Measurements from ENCODE around the gene RGS16. TPM values are rescaled to one million over a fixed set of nuclear protein-coding genes. Genes with fewer than 3 reads are reported as not detected.

The RGS16 gene
- total RNA-seq, 8 experiments from 2014 or later, result 2.1 to 48.1 (median 24.5) TPM

DNA sequence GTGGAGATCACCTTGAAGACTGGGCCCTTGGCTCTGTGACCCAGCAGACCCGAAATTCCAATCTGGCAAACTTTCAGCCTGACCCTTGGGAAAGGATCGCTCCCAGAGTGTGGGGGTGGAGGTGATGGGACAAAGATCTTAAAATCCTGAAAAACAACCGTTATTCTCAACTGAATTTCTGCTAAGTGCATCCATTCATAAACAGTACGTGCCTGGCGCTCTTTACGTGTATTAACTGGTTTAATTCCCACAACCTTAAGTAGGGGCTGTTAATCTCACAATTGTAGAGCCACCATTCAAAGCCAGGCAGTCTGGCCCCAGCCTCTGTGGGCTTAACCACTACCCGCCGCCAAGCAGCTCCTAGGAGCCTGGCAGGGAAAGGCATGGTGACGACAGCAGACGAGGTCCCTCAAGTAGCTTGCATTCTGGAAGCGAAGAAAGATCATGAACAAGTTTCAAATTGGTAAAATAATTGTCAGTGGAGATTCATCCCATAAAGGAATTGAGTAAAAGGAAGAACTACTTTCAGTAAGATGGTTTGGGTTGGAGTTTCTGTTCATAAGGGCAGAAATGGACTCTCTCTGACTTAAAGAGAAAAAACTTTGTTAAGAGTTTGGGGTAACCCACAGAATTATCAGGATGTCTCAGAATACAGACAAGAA lies 11.4 kb upstream of the RGS16 start:
- 11 to 86% (median 28%) methylated on average over 1 to 11 of the region's 11 CpGs; no CpG with 5 or more reads in 1 of the 10 experiments for WGBS, 10 experiments
- ATAC-seq (replicated peaks in 6 of 8), result peak in 5 of 8 experiments; percentile 8 to 25 (median 15)
- peak overlapping the region; percentile 81 to 88 for H3K27ac ChIP-seq
- peaks cover 69 to 77% of the 10 kb centered on the region in 2 donors for H3K4me1 ChIP-seq (replicated peaks in 1 of 2)
- in situ Hi-C loops (cut with MboI; ENCODE audit: low pct_unique_long_range_greater_than_20kb in 2 of 9, low sequenced_read_pairs in 9 of 9, unreplicated experiment in 9 of 9), result no loop called here
- H3K4me3 ChIP-seq, result peak overlapping the region; percentile 24 to 39 (median 28)

DNA sequence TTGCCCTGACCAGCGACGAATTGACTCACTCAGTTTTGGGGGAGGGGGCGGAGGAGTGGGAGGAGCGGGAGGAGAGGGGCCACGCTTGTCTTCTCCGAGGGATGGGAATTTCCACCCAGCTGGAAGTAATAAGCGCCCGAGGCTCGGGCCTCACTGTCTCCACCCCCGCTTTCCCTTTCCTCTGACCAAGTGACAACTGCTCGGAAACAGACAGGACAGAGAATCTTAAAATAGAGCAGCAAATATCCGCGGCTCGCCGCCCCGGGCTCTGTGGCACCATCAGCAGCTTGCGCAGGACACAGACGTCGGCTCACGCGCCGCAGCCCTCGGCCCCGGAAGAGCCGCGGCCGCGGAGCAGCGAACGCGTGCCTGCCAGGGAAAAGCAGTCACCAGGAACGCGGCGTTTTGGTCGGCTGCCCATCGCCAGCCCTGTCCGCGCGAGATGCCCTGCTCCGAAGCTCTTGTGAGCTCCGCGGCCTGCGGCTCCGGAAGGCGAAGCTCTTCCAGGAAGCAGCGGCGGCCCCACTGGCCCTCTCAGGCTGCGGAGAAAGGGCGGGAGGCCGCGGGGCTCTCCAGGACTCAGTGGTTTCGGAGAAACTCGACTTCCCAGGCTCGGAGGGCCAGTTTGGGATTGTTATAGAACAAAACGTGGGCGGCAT lies 10.7 kb upstream of the RGS16 start:
- WGBS, 10 experiments, result 0 to 2% (median 1%) methylated on average over 1 to 38 of the region's 56 CpGs; no CpG with 5 or more reads in 3 of the 10 experiments
- peak overlapping the region; percentile 24 to 39 (median 28) for H3K4me3 ChIP-seq
- peak overlapping the region; percentile 81 to 88 for H3K27ac ChIP-seq
- peak; percentile 63 to 89 (median 82) for ATAC-seq (replicated peaks in 6 of 8)
- peaks cover 76 to 83% of the 10 kb centered on the region in 2 donors for H3K4me1 ChIP-seq (replicated peaks in 1 of 2)
- in situ Hi-C loops (cut with MboI; ENCODE audit: low pct_unique_long_range_greater_than_20kb in 2 of 9, low sequenced_read_pairs in 9 of 9, unreplicated experiment in 9 of 9), result no loop called here

DNA sequence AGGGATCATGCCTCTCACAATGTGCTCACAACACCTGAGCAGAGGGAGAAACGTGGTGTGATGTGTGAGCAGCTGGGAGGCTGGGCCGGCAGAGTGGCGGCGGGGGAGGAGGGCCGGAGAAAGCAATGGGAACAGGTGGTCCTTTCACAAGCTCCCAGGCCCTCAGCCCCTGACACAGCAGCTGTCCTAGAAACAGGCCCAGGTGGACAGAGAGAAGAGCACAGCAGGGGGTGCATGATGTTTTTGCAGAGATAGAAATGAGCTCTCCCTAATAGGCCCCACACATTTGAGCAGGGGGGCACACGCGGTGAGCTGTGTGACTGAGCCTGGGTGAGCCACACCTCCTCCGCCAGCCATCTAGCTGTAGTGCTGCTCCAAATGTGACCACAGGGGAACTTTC lies 7.6 kb upstream of the RGS16 start:
- in situ Hi-C loops (cut with MboI; ENCODE audit: low pct_unique_long_range_greater_than_20kb in 2 of 9, low sequenced_read_pairs in 9 of 9, unreplicated experiment in 9 of 9), result no loop called here
- H3K4me3 ChIP-seq, result no peak overlapping the region
- ATAC-seq (replicated peaks in 6 of 8), result peak in 5 of 8 experiments; percentile 4 to 18 (median 12)
- H3K4me1 ChIP-seq (replicated peaks in 1 of 2), result peaks cover 63 to 66% of the 10 kb centered on the region in 2 donors
- no peak overlapping the region for H3K27ac ChIP-seq
- WGBS, 10 experiments, result 0 to 100% (median 53%) methylated on average over 1 to 3 of the region's 8 CpGs; no CpG with 5 or more reads in 5 of the 10 experiments

DNA sequence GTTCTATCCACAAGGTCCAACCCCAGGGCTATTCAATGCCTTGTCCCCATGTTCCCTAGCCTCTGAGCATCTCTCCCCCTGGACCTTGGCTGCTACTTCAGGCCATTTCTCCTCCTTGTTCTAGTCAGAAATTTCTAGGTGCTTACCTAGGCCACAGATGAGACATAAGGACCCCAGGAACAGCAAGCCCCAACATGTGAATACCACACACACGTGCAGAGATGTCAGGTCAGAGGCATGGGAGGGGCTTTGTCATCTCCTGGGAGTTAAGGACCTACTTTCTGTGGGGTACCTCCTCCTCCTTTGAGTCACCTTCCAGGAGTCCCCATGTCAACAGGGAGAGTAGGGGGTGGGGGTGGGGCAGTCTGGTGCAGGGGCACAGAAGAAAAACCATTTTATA lies 7.1 kb upstream of the RGS16 start:
- peaks cover 63 to 66% of the 10 kb centered on the region in 2 donors for H3K4me1 ChIP-seq (replicated peaks in 1 of 2)
- in situ Hi-C loops (cut with MboI; ENCODE audit: low pct_unique_long_range_greater_than_20kb in 2 of 9, low sequenced_read_pairs in 9 of 9, unreplicated experiment in 9 of 9), result no loop called here
- no peak overlapping the region for H3K27ac ChIP-seq

DNA sequence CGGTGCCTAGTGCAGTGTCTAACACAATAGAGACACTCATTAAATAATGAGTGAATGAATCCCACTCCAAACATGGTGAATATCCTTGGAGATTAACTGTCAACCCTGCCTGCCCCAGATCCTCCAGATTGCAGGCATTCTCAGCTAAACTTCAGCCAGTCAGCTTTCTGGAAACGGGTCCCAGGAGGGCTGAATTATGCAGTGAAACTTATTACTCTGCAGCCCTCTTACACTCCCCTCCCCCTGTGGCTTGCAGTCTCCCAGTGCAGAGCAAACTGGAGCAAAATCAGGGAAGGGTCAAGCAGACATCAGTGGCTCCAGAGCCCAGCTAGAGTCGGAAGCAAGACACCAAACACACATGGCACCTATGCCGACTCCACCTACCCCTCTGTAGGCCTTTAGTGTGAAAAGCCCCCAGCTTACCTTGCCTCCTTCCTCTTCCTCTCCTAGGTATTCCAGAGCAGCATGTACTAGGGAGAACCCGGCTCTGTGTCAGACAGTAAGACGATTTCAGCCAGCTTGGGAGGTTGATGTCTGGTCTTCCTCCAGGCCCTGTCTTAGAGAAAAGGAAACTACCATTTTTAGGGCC lies 6.5 kb upstream of the RGS16 start:
- WGBS, 10 experiments, result 25 to 80% (median 61%) methylated on average over 1 to 3 of the region's 6 CpGs; no CpG with 5 or more reads in 2 of the 10 experiments
- in situ Hi-C loops (cut with MboI; ENCODE audit: low pct_unique_long_range_greater_than_20kb in 2 of 9, low sequenced_read_pairs in 9 of 9, unreplicated experiment in 9 of 9), result no loop called here
- H3K4me3 ChIP-seq, result no peak overlapping the region
- peak in 3 of 8 experiments; percentile 2 to 15 (median 6) for ATAC-seq (replicated peaks in 6 of 8)
- no peak overlapping the region for H3K27ac ChIP-seq
- peaks cover 59 to 62% of the 10 kb centered on the region in 2 donors for H3K4me1 ChIP-seq (replicated peaks in 1 of 2)

More for the DNA sequence above, 7.1 kb upstream of the RGS16 start:
- 80 to 100% methylated on average over 1 of the region's 1 CpG; no CpG with 5 or more reads in 8 of the 10 experiments for WGBS, 10 experiments
- H3K4me3 ChIP-seq, result no peak overlapping the region
- ATAC-seq (replicated peaks in 6 of 8), result no peak

DNA sequence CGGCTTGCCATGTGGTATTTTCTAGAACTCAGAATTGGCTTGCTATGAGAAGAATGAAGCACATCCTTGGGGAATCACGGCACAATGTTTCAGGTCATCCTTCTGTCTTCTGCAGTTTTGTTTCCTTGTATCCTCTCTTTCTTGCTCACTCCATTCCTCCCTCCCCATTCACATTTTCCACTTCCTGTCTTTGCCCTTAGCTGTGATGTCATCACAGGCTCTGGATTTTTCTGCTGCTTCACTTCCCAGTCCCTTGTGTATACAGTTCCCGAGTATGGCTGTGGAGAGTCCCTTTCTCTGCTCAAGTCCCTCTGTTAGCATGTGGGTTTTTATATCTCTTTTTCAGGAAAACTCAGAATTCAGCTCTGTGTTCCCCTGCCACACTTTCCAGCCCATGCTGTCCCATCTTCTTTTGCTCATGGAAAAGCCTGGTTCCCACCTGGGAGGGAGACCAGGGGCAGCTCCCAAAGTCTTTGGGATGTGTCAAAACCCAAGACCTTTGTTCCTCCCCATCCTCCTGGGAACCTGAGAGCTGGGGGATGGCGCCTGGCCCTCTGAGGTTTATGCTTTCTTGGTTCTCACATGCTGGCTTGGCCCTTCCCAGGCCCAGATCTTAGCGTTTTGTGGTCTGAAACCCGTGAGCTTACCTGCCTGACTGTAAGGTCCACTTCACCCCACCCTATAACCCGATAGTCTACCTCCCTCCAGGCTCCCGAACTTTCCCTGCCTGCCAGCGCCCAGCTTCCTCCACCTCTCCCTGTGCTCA lies 4.8 kb upstream of the RGS16 start:
- no peak overlapping the region for H3K4me3 ChIP-seq
- no peak for ATAC-seq (replicated peaks in 6 of 8)
- 14 to 94% (median 81%) methylated on average over 1 to 8 of the region's 9 CpGs; no CpG with 5 or more reads in 1 of the 10 experiments for WGBS, 10 experiments
- in situ Hi-C loops (cut with MboI; ENCODE audit: low pct_unique_long_range_greater_than_20kb in 2 of 9, low sequenced_read_pairs in 9 of 9, unreplicated experiment in 9 of 9), result loop anchor here in 1 of 9 experiments (10.0 kb wide), 1 partner anchor 176 kb away; the partner anchor contains the start of gene NPL
- peaks cover 47 to 51% of the 10 kb centered on the region in 2 donors for H3K4me1 ChIP-seq (replicated peaks in 1 of 2)
- no peak overlapping the region for H3K27ac ChIP-seq

DNA sequence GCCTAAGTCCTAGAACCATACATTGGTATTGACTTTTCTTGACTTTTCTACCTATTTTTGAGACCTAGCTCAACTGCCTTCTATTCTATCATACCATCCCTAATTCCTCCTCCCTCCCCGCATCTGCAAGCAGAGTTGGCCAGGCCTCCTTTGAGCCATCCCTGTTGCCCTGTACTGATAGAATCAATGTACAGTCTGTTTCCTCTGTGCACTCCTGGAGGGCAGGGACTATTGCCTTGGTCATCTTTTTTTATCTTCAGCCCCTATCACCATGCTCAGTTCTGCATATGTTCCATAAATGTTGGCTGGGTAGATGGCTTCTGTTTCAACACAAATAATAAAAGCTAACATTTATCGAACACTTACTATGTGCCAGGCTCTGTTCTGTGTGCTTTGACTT lies 4.0 kb upstream of the RGS16 start:
- H3K4me1 ChIP-seq (replicated peaks in 1 of 2), result peaks cover 47 to 48% of the 10 kb centered on the region in 2 donors
- WGBS, 10 experiments, result 67 to 100% (median 94%) methylated on average over 1 to 2 of the region's 2 CpGs; no CpG with 5 or more reads in 1 of the 10 experiments
- in situ Hi-C loops (cut with MboI; ENCODE audit: low pct_unique_long_range_greater_than_20kb in 2 of 9, low sequenced_read_pairs in 9 of 9, unreplicated experiment in 9 of 9), result loop anchor here in 1 of 9 experiments (10.0 kb wide), 1 partner anchor 177 kb away; the partner anchor contains the start of gene NPL
- H3K27ac ChIP-seq, result no peak overlapping the region
- no peak overlapping the region for H3K4me3 ChIP-seq
- no peak for ATAC-seq (replicated peaks in 6 of 8)

DNA sequence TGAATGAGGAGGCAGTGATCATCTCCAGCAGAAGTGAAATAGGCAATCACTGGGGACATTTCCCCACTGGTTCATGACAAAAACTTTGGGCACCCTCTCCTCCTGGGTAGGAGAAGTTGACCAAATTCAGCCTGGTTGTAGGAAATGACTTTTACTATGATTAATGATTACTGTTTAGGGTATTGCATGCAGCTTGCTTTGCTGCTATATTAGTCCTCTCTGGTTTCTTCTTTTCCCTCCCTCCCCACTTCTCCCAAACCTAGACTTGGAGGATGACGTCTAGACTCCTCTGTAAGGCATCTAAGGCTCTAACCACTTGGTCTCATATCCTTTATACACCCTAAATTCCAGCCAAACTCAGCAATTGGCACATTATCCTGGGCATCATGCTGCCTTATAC lies 3.4 kb upstream of the RGS16 start:
- peaks cover 49 to 52% of the 10 kb centered on the region in 2 donors for H3K4me1 ChIP-seq (replicated peaks in 1 of 2)
- WGBS, 10 experiments, result 0 to 90% (median 71%) methylated on average over 1 of the region's 1 CpG; no CpG with 5 or more reads in 5 of the 10 experiments
- in situ Hi-C loops (cut with MboI; ENCODE audit: low pct_unique_long_range_greater_than_20kb in 2 of 9, low sequenced_read_pairs in 9 of 9, unreplicated experiment in 9 of 9), result loop anchor here in 1 of 9 experiments (10.0 kb wide), 1 partner anchor 177 kb away; the partner anchor contains the start of gene NPL
- H3K27ac ChIP-seq, result no peak overlapping the region
- no peak for ATAC-seq (replicated peaks in 6 of 8)
- no peak overlapping the region for H3K4me3 ChIP-seq

DNA sequence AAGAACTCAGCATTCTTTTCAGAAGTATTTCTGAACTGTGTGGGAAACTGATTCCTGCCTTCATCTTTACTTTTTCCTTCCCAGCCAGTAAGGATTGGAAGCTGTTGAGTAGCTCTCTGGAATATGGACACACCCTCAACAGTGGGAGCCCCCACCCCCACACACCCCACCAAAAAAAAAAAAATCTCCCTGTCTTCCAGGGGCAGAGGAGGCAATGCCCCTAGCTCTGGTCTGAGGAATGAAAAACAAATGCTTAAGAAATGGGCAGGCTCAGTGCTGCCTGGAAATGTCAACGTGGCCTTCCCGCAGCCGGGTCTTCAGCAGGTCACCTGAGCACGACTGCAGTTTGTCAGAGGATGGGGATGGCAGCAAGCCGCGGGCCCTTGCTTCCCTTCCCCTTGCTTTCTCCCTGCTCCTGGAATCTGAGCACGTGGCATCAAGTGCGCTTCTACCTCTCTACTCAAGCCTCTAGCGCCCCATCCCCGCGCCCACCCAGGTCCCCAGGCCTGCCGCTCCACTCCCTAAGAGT lies 479 bp downstream of the RGS16 start:
- no peak overlapping the region for H3K27ac ChIP-seq
- ATAC-seq (replicated peaks in 6 of 8), result peak; percentile 6 to 68 (median 58)
- H3K4me3 ChIP-seq, result peak overlapping the region; percentile 34 to 61 (median 46)
- H3K4me1 ChIP-seq (replicated peaks in 1 of 2), result peaks cover 40 to 41% of the 10 kb centered on the region in 2 donors
- 0 to 7% (median 4%) methylated on average over 3 to 9 of the region's 12 CpGs; no CpG with 5 or more reads in 5 of the 10 experiments for WGBS, 10 experiments
- in situ Hi-C loops (cut with MboI; ENCODE audit: low pct_unique_long_range_greater_than_20kb in 2 of 9, low sequenced_read_pairs in 9 of 9, unreplicated experiment in 9 of 9), result loop anchor here in 2 of 9 experiments (5.0 to 10.0 kb wide), 2 partner anchors 181 to 184 kb away; partner anchors contain the start of gene NPL (in 2 of the 2)

DNA sequence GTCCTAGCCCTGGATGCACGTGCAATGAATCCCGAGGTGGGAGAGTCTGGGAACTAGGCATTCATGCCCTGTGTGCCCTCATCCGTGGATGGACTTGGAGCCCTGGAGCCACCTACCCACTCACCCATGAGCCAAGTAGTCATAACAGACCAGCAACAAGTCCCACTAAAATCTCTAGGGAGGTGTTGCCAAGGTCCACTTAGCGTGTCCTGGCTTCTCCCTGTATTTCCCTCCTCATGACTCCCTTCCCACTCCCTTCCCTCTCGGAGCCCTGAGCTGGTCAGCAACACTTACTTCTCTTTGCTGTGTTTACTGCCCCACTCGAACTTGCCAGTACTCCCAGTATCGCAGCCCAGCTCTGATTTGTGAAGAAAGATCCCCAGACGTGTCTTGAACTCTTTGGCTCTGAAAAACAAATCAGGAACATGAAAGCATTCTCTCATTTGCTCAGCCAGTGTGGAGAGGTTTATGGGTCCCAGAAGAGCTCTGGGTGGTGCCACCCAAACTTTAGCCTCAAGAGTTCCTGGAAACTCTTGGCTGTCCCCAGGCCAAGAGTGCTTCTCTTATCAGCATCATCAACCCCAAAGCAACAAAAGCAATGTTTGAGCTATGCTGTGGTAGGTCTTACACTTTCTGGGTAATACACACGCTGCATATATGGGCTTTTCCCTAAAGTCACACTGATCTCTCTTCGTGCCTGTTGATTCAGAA lies 1.1 kb downstream of the RGS16 start:
- H3K4me3 ChIP-seq, result peak overlapping the region; percentile 34 to 61 (median 46)
- in situ Hi-C loops (cut with MboI; ENCODE audit: low pct_unique_long_range_greater_than_20kb in 2 of 9, low sequenced_read_pairs in 9 of 9, unreplicated experiment in 9 of 9), result loop anchor here in 2 of 9 experiments (5.0 to 10.0 kb wide), 2 partner anchors 182 to 184 kb away; partner anchors contain the start of gene NPL (in 2 of the 2)

DNA sequence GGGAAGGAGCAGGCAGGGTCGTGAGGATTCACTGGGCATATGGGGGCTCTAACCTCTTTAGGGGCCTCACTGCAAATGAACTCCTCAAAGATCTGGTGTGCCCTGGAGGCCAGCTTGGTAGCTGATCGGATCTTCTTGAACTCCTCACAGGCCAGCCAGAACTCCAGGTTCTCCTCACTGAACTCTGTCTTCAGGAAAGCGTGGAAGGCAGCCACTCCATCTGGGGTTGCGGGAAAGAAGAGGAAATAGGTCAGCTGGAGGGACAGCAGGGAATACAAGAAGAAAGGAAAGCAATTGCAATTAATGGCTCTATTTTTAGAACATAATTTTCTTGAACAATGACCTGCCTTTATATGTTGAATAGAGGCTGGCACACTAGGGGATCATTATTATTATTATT lies 2.3 kb downstream of the RGS16 start:
- Histone ChIP-seq H3K4me3 (no peak overlapping the region), H3K4me1 (replicated peaks in 1 of 2) (peaks cover 38 to 40% of the 10 kb centered on the region in 2 donors), H3K27ac (no peak overlapping the region)
- in situ Hi-C loops (cut with MboI; ENCODE audit: low pct_unique_long_range_greater_than_20kb in 2 of 9, low sequenced_read_pairs in 9 of 9, unreplicated experiment in 9 of 9), result loop anchor here in 2 of 9 experiments (5.0 to 10.0 kb wide), 2 partner anchors 183 to 185 kb away; partner anchors contain the start of gene NPL (in 2 of the 2)
- 40 to 100% (median 75%) methylated on average over 1 to 4 of the region's 4 CpGs; no CpG with 5 or more reads in 4 of the 10 experiments for WGBS, 10 experiments
- ATAC-seq (replicated peaks in 6 of 8), result no peak

More for the DNA sequence above, 1.1 kb downstream of the RGS16 start:
- ATAC-seq (replicated peaks in 6 of 8), result peak in 2 of 8 experiments; percentile 2 to 4
- Histone ChIP-seq H3K27ac (no peak overlapping the region), H3K4me1 (replicated peaks in 1 of 2) (peaks cover 40 to 41% of the 10 kb centered on the region in 2 donors)
- 0 to 72% (median 48%) methylated on average over 1 to 9 of the region's 10 CpGs; no CpG with 5 or more reads in 2 of the 10 experiments for WGBS, 10 experiments
